HepG2 (cell line): ENCODE measurements around the gene CEBPG. TPM values are rescaled to one million over a fixed set of nuclear protein-coding genes. Genes with fewer than 3 reads are reported as not detected.
A peak's percentile ranks its signal among the peaks of the same experiment; 100 is the strongest.

ENCODE experiments used
- ATAC-seq: fragments of 200-7000 bp; cut with Tn5 transposase; 3 replicates; pipeline ENCODE4 v1.9.1; 2020; ENCODE audit warnings: mild to moderate bottlenecking, moderate library complexity
- BruUV-seq: library from RNA; stranded (reverse); fragments of 400-500 nt; replicated peaks from 2 replicates; lab custom pipeline; 2021; lab: Mats Ljungman, UMichigan
- CTCF ChIA-PET: fragments of 300-600 bp; formaldehyde crosslinking; extraction: SDS; loops from one replicate; lab custom pipeline; 2021; ENCODE audit warnings: low total read pairs, inconsistent platforms, low intra/inter-chr PET ratio; lab: Yijun Ruan, JAX
- POLR2A ChIA-PET: fragments of 350-600 bp; sonication (Branson Sonifier 250); formaldehyde crosslinking; loops from one replicate; lab custom pipeline; 2020; ENCODE audit warnings: antibody characterized with exemption, inconsistent platforms; lab: Yijun Ruan, JAX
- DNase-seq: peaks from one replicate; pipeline ENCODE4 v3.0.0-alpha.2; 2015; ENCODE audit warnings: low spot score
- FAIRE-seq: peaks from 3 replicates; lab custom pipeline; 2011; peaks lifted over from hg19 to GRCh38; lab: Jason Lieb, UNC
- H2AFZ ChIP-seq: one replicate; pipeline ENCODE4 v1.6.1; 2011; ENCODE audit warnings: low read length, inconsistent platforms
- H3K27ac ChIP-seq: fragments of 300-600 bp; 3 replicates; pipeline ENCODE4 v1.8.0; 2011; ENCODE audit warnings: mixed run types, mild to moderate bottlenecking, mixed read lengths, low read length, inconsistent platforms; ENCODE audit not compliant: insufficient read depth; ENCODE audit errors: extremely low read length
- H3K27me3 ChIP-seq, 2 experiments: fragments of 200-600 bp in 1 of 2; 2 replicates in 1 of 2; 3 replicates in 1 of 2; pipeline versions ENCODE4 v1.6.0 to v1.8.0; 2011; ENCODE audit warnings: low read length in 2 of 2, mild to moderate bottlenecking in 2 of 2, moderate library complexity in 2 of 2, inconsistent platforms in 1 of 2; ENCODE audit not compliant: insufficient read depth in 2 of 2, control insufficient read depth in 1 of 2
- H3K36me3 ChIP-seq, 2 experiments: fragments of 200-600 bp in 1 of 2; replicated peaks in 1 of 2; 2 replicates in 1 of 2; 3 replicates in 1 of 2; pipeline versions ENCODE4 v1.5.1 to v1.8.0; 2011; ENCODE audit warnings: low read length in 2 of 2, inconsistent platforms in 1 of 2; ENCODE audit not compliant: insufficient read depth in 2 of 2, control insufficient read depth in 1 of 2
- H3K4me1 ChIP-seq: 2 replicates; pipeline ENCODE4 v1.5.1; 2012; ENCODE audit warnings: low read length, inconsistent platforms; ENCODE audit not compliant: insufficient read depth
- H3K4me2 ChIP-seq: 2 replicates; pipeline ENCODE4 v1.6.0; 2011; ENCODE audit warnings: low read depth, low read length, inconsistent platforms
- H3K4me3 ChIP-seq, 3 experiments: fragments of 200-600 bp in 1 of 3; sonication (generic), shearing (Covaris generic) in 1 of 3; replicated peaks in 1 of 3; 2 replicates each; pipeline ENCODE4 v1.5.1; 2011 to 2016; ENCODE audit warnings: low read length in 3 of 3, inconsistent platforms in 2 of 3, low read depth in 2 of 3, mild to moderate bottlenecking in 2 of 3, control low read depth in 1 of 3, mixed read lengths in 1 of 3; ENCODE audit not compliant: insufficient read depth in 1 of 3
- H3K79me2 ChIP-seq: one replicate; pipeline ENCODE4 v1.6.1; 2011; ENCODE audit warnings: low read length, inconsistent platforms; ENCODE audit not compliant: insufficient read depth
- H3K9ac ChIP-seq: 2 replicates; pipeline ENCODE4 v1.6.0; 2011; ENCODE audit warnings: mild to moderate bottlenecking, low read depth, low read length, inconsistent platforms; ENCODE audit not compliant: insufficient read depth
- H3K9me3 ChIP-seq: 2 replicates; pipeline ENCODE4 v1.5.1; 2012; ENCODE audit warnings: mild to moderate bottlenecking, low read length
- H4K20me1 ChIP-seq: 2 replicates; pipeline ENCODE4 v1.6.0; 2011; ENCODE audit warnings: inconsistent platforms, mild to moderate bottlenecking, low read length, moderate library complexity; ENCODE audit not compliant: insufficient read depth
- CSRNP2 ChIP-seq: sonication (generic); formaldehyde crosslinking; conservative IDR thresholded peaks from 2 replicates; pipeline ENCODE4 v1.8.0; 2022; ENCODE audit warnings: low read depth, missing genetic modification reagents
- HMG20B ChIP-seq: conservative IDR thresholded peaks from 2 replicates; pipeline ENCODE4 v1.6.1; 2016; ENCODE audit warnings: missing genetic modification reagents, missing compliant biosample characterization
- MLLT10 ChIP-seq: sonication (generic); formaldehyde crosslinking; IDR thresholded peaks from 2 replicates; pipeline ENCODE4 v1.4.0; 2020; ENCODE audit warnings: missing genetic modification reagents
- RELA ChIP-seq: sonication (generic); formaldehyde crosslinking; IDR thresholded peaks from 2 replicates; pipeline ENCODE4 v1.4.0; 2020; ENCODE audit warnings: missing genetic modification reagents
- TBX2 ChIP-seq: sonication (generic); formaldehyde crosslinking; IDR thresholded peaks from 2 replicates; pipeline ENCODE4 v1.5.0; 2020; ENCODE audit warnings: missing genetic modification reagents, mild to moderate bottlenecking, borderline replicate concordance
- THYN1 ChIP-seq: sonication (generic); formaldehyde crosslinking; IDR thresholded peaks from 2 replicates; pipeline ENCODE4 v1.8.1; 2023; ENCODE audit warnings: low read depth, mild to moderate bottlenecking, moderate library complexity, missing genetic modification reagents, borderline replicate concordance
- ZFP91 ChIP-seq: sonication (generic); formaldehyde crosslinking; IDR thresholded peaks from 2 replicates; pipeline ENCODE4 v1.9.0; 2022; ENCODE audit warnings: missing genetic modification reagents, mild to moderate bottlenecking, borderline replicate concordance
- ZIK1 ChIP-seq: sonication (generic); formaldehyde crosslinking; IDR thresholded peaks from 2 replicates; pipeline ENCODE4 v1.5.0; 2020; ENCODE audit warnings: mild to moderate bottlenecking, low read depth, missing genetic modification reagents, borderline replicate concordance
- ZMAT3 ChIP-seq: sonication (generic); formaldehyde crosslinking; conservative IDR thresholded peaks from 2 replicates; pipeline ENCODE4 v1.7.0; 2021; ENCODE audit warnings: missing genetic modification reagents
- ZNF383 ChIP-seq: sonication (generic); formaldehyde crosslinking; IDR thresholded peaks from 2 replicates; pipeline ENCODE4 v1.4.0; 2020; ENCODE audit warnings: missing genetic modification reagents, mild to moderate bottlenecking, borderline replicate concordance
- ZNF629 ChIP-seq: sonication (generic); formaldehyde crosslinking; conservative IDR thresholded peaks from 2 replicates; pipeline ENCODE4 v1.5.0; 2020; ENCODE audit warnings: missing genetic modification reagents
- ZNF672 ChIP-seq: sonication (generic); formaldehyde crosslinking; IDR thresholded peaks from 2 replicates; pipeline ENCODE4 v1.8.1; 2022; ENCODE audit warnings: missing genetic modification reagents
- WGBS: methylation state at CpG from one replicate; pipeline ENCODE4 v1.1.6; 2017; ENCODE audit warnings: low lambda C conversion rate; 5-methylcytosine and 5-hydroxymethylcytosine counted together
- in situ Hi-C: cut with HindIII; loops from 2 replicates; pipeline ENCODE4 v1.10.0; 2017; ENCODE audit warnings: low pct_unique_long_range_greater_than_20kb; ENCODE audit not compliant: extremely low pct_ligation_motif_present
- intact Hi-C: fragments of 100-400 bp; cut with micrococcal nuclease; formaldehyde crosslinking; loops from one replicate; pipeline ENCODE4 v1.10.0; 2022; ENCODE audit not compliant: unreplicated experiment
- polyA plus RNA-seq, 8 experiments: library from polyadenylated mRNA; depleted of rRNA in 3 of 8; stranded (reverse) in 7 of 8; unstranded in 1 of 8; fragments of >200 nt; fragmentation: Illumina TruSeq in 4 of 8; extraction: Trizol in 4 of 8; gene quantifications; 2 replicates each; pipeline versions ENCODE4 v1.2.1 to v1.2.3, GENCODE V29; 2011 to 2016; ENCODE audit warnings: low read depth in 4 of 8, missing spikeins in 1 of 8, mixed read lengths in 1 of 8; ENCODE audit not compliant: insufficient read depth in 1 of 8
- total RNA-seq, 5 experiments: library from RNA; depleted of rRNA; stranded (reverse); fragments of >200 nt; fragmentation: Illumina TruSeq; extraction: Trizol; gene quantifications; 2 replicates each; pipeline ENCODE4 v1.2.3, GENCODE V29; 2016; ENCODE audit warnings: low read depth in 1 of 5

CEBPG gene
- total and polyA plus RNA-seq, 2 of the 13 experiments (the other 11 are each of a cell fraction or from before 2014, with no cell fraction given), result 25.7 to 34.3 TPM

GRCh38 chr19:33420821-33421220, 47.3 kb downstream of the CEBPG start:
- no peak overlapping the region for H3K4me3 ChIP-seq
- in situ Hi-C loops, result no loop called here
- H3K36me3 ChIP-seq, result no peaks in the 10 kb centered on the region
- no peak overlapping the region for H3K4me2 ChIP-seq
- TF ChIP-seq CSRNP2 (CRISPR knock-in tag) (no peak), ZMAT3 (no peak), ZFP91 (no peak), ZNF672 (no peak), ZIK1 (CRISPR knock-in tag) (no peak), HMG20B (no peak), TBX2 (CRISPR knock-in tag) (no peak), RELA (CRISPR knock-in tag) (no peak), ZNF629 (CRISPR knock-in tag) (no peak), THYN1 (no peak), ZNF383 (no peak), MLLT10 (CRISPR knock-in tag) (no peak)
- peaks cover 16% of the 10 kb centered on the region for H3K4me1 ChIP-seq
- no peak overlapping the region for H2AFZ ChIP-seq
- WGBS, result 82% methylated on average over 9 of the region's 9 CpGs
- no peaks in the 10 kb centered on the region for H4K20me1 ChIP-seq
- no peaks in the 10 kb centered on the region for H3K79me2 ChIP-seq
- no peaks in the 10 kb centered on the region for H3K27me3 ChIP-seq
- FAIRE-seq (no peak), ATAC-seq (no peak), DNase-seq (no peak)
- H3K27ac ChIP-seq, result peak overlapping the region; percentile 1
- no peaks in the 10 kb centered on the region for H3K9me3 ChIP-seq
- no peak overlapping the region for H3K9ac ChIP-seq
- CTCF ChIA-PET, result no interaction called here
- BruUV-seq, result no TSS peak
- POLR2A ChIA-PET, result interaction anchor here (1.1 kb wide), 1 partner anchor 118 kb away, joined by 3 read pairs; the partner anchor contains the start of gene CEBPA
- intact Hi-C loops, result no loop called here
